Brain microvascular endothelial cell (primary cell): Measurements from ENCODE around the gene TLR1.
"Not testable (repeated sequence)": the region's sequence is repeated elsewhere in the genome, so short reads cannot be mapped to it uniquely, and the experiment has no call there.

Experiments used
- DNase-seq: peaks from one replicate; pipeline ENCODE4 v3.0.0-alpha.2; 2020
- H3K27ac ChIP-seq: fragments of 250-450 bp; sonication (Bioruptor Pico); 2 replicates; pipeline ENCODE4 v1.5.1; 2020; ENCODE audit warnings: mild to moderate bottlenecking, moderate library complexity
- H3K27me3 ChIP-seq: fragments of 250-450 bp; sonication (Bioruptor Pico); replicated peaks from 2 replicates; pipeline ENCODE4 v1.5.1; 2020; ENCODE audit warnings: mild to moderate bottlenecking
- H3K36me3 ChIP-seq: fragments of 250-450 bp; sonication (Bioruptor Pico); replicated peaks from 2 replicates; pipeline ENCODE4 v1.5.1; 2020; ENCODE audit warnings: mild to moderate bottlenecking
- H3K4me3 ChIP-seq: 2 replicates; pipeline ENCODE4 v1.5.1; 2011; ENCODE audit warnings: low read depth, mild to moderate bottlenecking, control low read depth, low read length, moderate library complexity
- CTCF ChIP-seq: IDR thresholded peaks from 2 replicates; pipeline ENCODE4 v1.5.1; 2011; ENCODE audit warnings: low read depth, mild to moderate bottlenecking, moderate library complexity, low read length, control low read depth, inconsistent platforms; ENCODE audit errors: missing control alignments
- in situ Hi-C: cut with HindIII; loops from 2 replicates; pipeline ENCODE4 v1.10.0; 2017; ENCODE audit warnings: low sequenced_read_pairs, low pct_ligation_motif_present

The TLR1 gene

GRCh38 chr4:38780833-38781484 is 23.6 kb downstream of the TLR1 start:
- DNase-seq, result no peak
- TF ChIP-seq CTCF, result no peak
- no peaks in the 10 kb centered on the region for H3K27me3 ChIP-seq
- H3K4me3 ChIP-seq, result no peak overlapping the region
- in situ Hi-C loops, result no loop called here
- H3K36me3 ChIP-seq, result no peaks in the 10 kb centered on the region
- H3K27ac ChIP-seq, result no peak overlapping the region

- no peak for DNase-seq
- Histone ChIP-seq H3K4me3 (no peak overlapping the region), H3K27ac (no peak overlapping the region), H3K27me3 (no peaks in the 10 kb centered on the region), H3K36me3 (no peaks in the 10 kb centered on the region)
- in situ Hi-C loops, result no loop called here
- TF ChIP-seq CTCF, result no peak
Measured at GRCh38 chr4:38779790-38780189, 24.8 kb downstream of the TLR1 start.

- in situ Hi-C loops, H3K27ac ChIP-seq, H3K27me3 ChIP-seq, H3K4me3 ChIP-seq, H3K36me3 ChIP-seq, DNase-seq: not testable (repeated sequence)
Measured at GRCh38 chr4:38777925-38778324, 26.7 kb downstream of the TLR1 start.

- Histone ChIP-seq H3K27ac (no peak overlapping the region), H3K36me3 (no peaks in the 10 kb centered on the region), H3K27me3 (no peaks in the 10 kb centered on the region), H3K4me3 (no peak overlapping the region)
- in situ Hi-C loops, result no loop called here
- no peak for TF ChIP-seq CTCF
- DNase-seq, result no peak
Measured at GRCh38 chr4:38775326-38775725, 29.3 kb downstream of the TLR1 start.

GRCh38 chr4:38774181-38774955 is 30.2 kb downstream of the TLR1 start:
- Histone ChIP-seq H3K27me3 (no peaks in the 10 kb centered on the region), H3K4me3 (no peak overlapping the region), H3K36me3 (no peaks in the 10 kb centered on the region), H3K27ac (no peak overlapping the region)
- in situ Hi-C loops, result no loop called here
- no peak for DNase-seq
- no peak for TF ChIP-seq CTCF

GRCh38 chr4:38770281-38770680 is 34.3 kb downstream of the TLR1 start:
- H3K36me3 ChIP-seq, H3K27ac ChIP-seq, H3K4me3 ChIP-seq, in situ Hi-C loops, H3K27me3 ChIP-seq, DNase-seq: not testable (repeated sequence)
